H9 (cell line): Measurements from ENCODE around the gene CMTM2. TPM values are rescaled to one million over a fixed set of nuclear protein-coding genes. Genes with fewer than 3 reads are reported as not detected.

Source experiments
- DNase-seq: peaks from one replicate; pipeline ENCODE4 v3.0.0-alpha.2; 2017
- H2AFZ ChIP-seq: one replicate; pipeline ENCODE4 v1.6.1; 2013; ENCODE audit warnings: mild to moderate bottlenecking, low read length, control low read depth, moderate library complexity
- H2AK5ac ChIP-seq: 2 replicates; pipeline ENCODE4 v1.6.1; 2013; ENCODE audit warnings: low read length, control low read depth, mixed read lengths; ENCODE audit not compliant: insufficient read length
- H2BK120ac ChIP-seq: one replicate; pipeline ENCODE4 v1.6.1; 2013; ENCODE audit warnings: low read depth, mild to moderate bottlenecking, low read length, control low read depth, inconsistent platforms; ENCODE audit not compliant: poor library complexity, severe bottlenecking
- H2BK12ac ChIP-seq: 2 replicates; pipeline ENCODE4 v1.6.1; 2013; ENCODE audit warnings: low read length, control low read depth, mixed read lengths, low read depth; ENCODE audit not compliant: insufficient read length
- H2BK15ac ChIP-seq: 2 replicates; pipeline ENCODE4 v1.6.1; 2013; ENCODE audit warnings: low read depth, low read length, control low read depth
- H2BK20ac ChIP-seq: one replicate; pipeline ENCODE4 v1.6.1; 2013; ENCODE audit warnings: low read depth, mild to moderate bottlenecking, low read length, control low read depth, inconsistent platforms; ENCODE audit not compliant: poor library complexity, severe bottlenecking
- H2BK5ac ChIP-seq: 2 replicates; pipeline ENCODE4 v1.6.1; 2013; ENCODE audit warnings: low read length, control low read depth, mixed read lengths; ENCODE audit not compliant: insufficient read length
- H3K14ac ChIP-seq: 2 replicates; pipeline ENCODE4 v1.6.1; 2013; ENCODE audit warnings: low read length, control low read depth; ENCODE audit not compliant: insufficient read depth
- H3K18ac ChIP-seq: 2 replicates; pipeline ENCODE4 v1.6.1; 2013; ENCODE audit warnings: low read depth, mild to moderate bottlenecking, mixed read lengths, low read length, control low read depth; ENCODE audit not compliant: insufficient read length
- H3K23ac ChIP-seq: 2 replicates; pipeline ENCODE4 v1.6.1; 2013; ENCODE audit warnings: low read length, control low read depth, mixed read lengths, low read depth; ENCODE audit not compliant: insufficient read length
- H3K23me2 ChIP-seq: 2 replicates; pipeline ENCODE4 v1.6.1; 2013; ENCODE audit warnings: low read depth, mild to moderate bottlenecking, mixed read lengths, low read length, control low read depth; ENCODE audit not compliant: insufficient read length, poor library complexity, severe bottlenecking
- H3K27ac ChIP-seq: 2 replicates; pipeline ENCODE4 v1.5.1; 2013; ENCODE audit warnings: low read length, control low read depth, mixed read lengths, low read depth; ENCODE audit not compliant: insufficient read length
- H3K27me3 ChIP-seq: 2 replicates; pipeline ENCODE4 v1.6.1; 2013; ENCODE audit warnings: low read length, control low read depth, inconsistent platforms; ENCODE audit not compliant: insufficient read depth
- H3K4ac ChIP-seq: 2 replicates; pipeline ENCODE4 v1.6.1; 2013; ENCODE audit warnings: low read depth, mild to moderate bottlenecking, control low read depth, inconsistent platforms, low read length, moderate library complexity
- H3K4me1 ChIP-seq: 2 replicates; pipeline ENCODE4 v1.6.1; 2013; ENCODE audit warnings: low read length, control low read depth, inconsistent platforms; ENCODE audit not compliant: insufficient read depth
- H3K4me2 ChIP-seq: 2 replicates; pipeline ENCODE4 v1.6.1; 2013; ENCODE audit warnings: low read length, control low read depth, mixed read lengths; ENCODE audit not compliant: insufficient read length, insufficient read depth
- H3K56ac ChIP-seq: 2 replicates; pipeline ENCODE4 v1.6.1; 2013; ENCODE audit warnings: low read depth, mild to moderate bottlenecking, mixed read lengths, low read length, control low read depth; ENCODE audit not compliant: insufficient read length
- H3K79me1 ChIP-seq: 2 replicates; pipeline ENCODE4 v1.6.1; 2013; ENCODE audit warnings: low read depth, mild to moderate bottlenecking, moderate library complexity, low read length, control low read depth, inconsistent platforms; ENCODE audit not compliant: insufficient read depth, poor library complexity, severe bottlenecking
- H3K79me2 ChIP-seq: 2 replicates; pipeline ENCODE4 v1.6.1; 2013; ENCODE audit warnings: low read length, control low read depth, inconsistent platforms; ENCODE audit not compliant: insufficient read depth
- H3K9ac ChIP-seq: 2 replicates; pipeline ENCODE4 v1.6.1; 2013; ENCODE audit warnings: low read length, control low read depth, mixed read lengths; ENCODE audit not compliant: insufficient read length; ENCODE audit errors: extremely low read depth
- H3K9me3 ChIP-seq: one replicate; pipeline ENCODE4 v1.6.1; 2013; ENCODE audit warnings: low read depth, low read length, inconsistent platforms; ENCODE audit not compliant: control insufficient read depth
- H3T11ph ChIP-seq: one replicate; pipeline ENCODE4 v1.6.1; 2013; ENCODE audit warnings: mild to moderate bottlenecking, low read length, control low read depth, inconsistent platforms
- H4K20me1 ChIP-seq: one replicate; pipeline ENCODE4 v1.6.1; 2013; ENCODE audit not compliant: control insufficient read depth, insufficient read length, insufficient read depth
- H4K5ac ChIP-seq: 2 replicates; pipeline ENCODE4 v1.6.1; 2013; ENCODE audit warnings: low read depth, mild to moderate bottlenecking, mixed read lengths, low read length, control low read depth; ENCODE audit not compliant: insufficient read length
- H4K8ac ChIP-seq: replicated peaks from 2 replicates; pipeline ENCODE4 v1.6.1; 2013; ENCODE audit warnings: low read length, control low read depth, mixed read lengths, low read depth; ENCODE audit not compliant: insufficient read length
- H4K91ac ChIP-seq: 2 replicates; pipeline ENCODE4 v1.6.1; 2013; ENCODE audit warnings: low read depth, mild to moderate bottlenecking, moderate library complexity, mixed read lengths, low read length, control low read depth; ENCODE audit not compliant: insufficient read length
- H3K27ac Mint-ChIP-seq, 3 experiments: 2 replicates in 2 of 3; 3 replicates in 1 of 3; pipeline ENCODE4 v1.8.0; 2020 to 2021; ENCODE audit warnings: mixed read lengths in 3 of 3, mild to moderate bottlenecking in 1 of 3, moderate library complexity in 1 of 3
- H3K27me3 Mint-ChIP-seq: 2 replicates; pipeline ENCODE4 v1.8.0; 2021; ENCODE audit warnings: low read depth, mild to moderate bottlenecking, moderate library complexity, mixed read lengths
- H3K36me3 Mint-ChIP-seq, 3 experiments: 2 replicates in 2 of 3; 3 replicates in 1 of 3; pipeline ENCODE4 v1.8.0; 2020 to 2021; ENCODE audit warnings: low read depth in 3 of 3, mixed read lengths in 3 of 3; ENCODE audit not compliant: insufficient read depth in 1 of 3
- H3K4me1 Mint-ChIP-seq, 2 experiments: 2 replicates each; pipeline ENCODE4 v1.8.0; 2020; ENCODE audit warnings: mixed read lengths in 2 of 2
- H3K4me3 Mint-ChIP-seq, 2 experiments: 2 replicates in 1 of 2; 3 replicates in 1 of 2; pipeline ENCODE4 v1.8.0; 2020 to 2021; ENCODE audit warnings: mild to moderate bottlenecking in 2 of 2, mixed read lengths in 2 of 2, moderate library complexity in 1 of 2
- H3K9me3 Mint-ChIP-seq, 2 experiments: 2 replicates in 1 of 2; 3 replicates in 1 of 2; pipeline ENCODE4 v1.8.0; 2020; ENCODE audit warnings: mild to moderate bottlenecking in 2 of 2, mixed read lengths in 2 of 2, moderate library complexity in 1 of 2
- CTCF ChIP-seq: fragments of 200-600 bp; sonication (generic); conservative IDR thresholded peaks from 3 replicates; pipeline ENCODE4 v1.8.0; 2021; ENCODE audit warnings: antibody characterized with exemption, mild to moderate bottlenecking
- WGBS: extraction: QIAGEN DNeasy Blood & Tissue Kit; methylation state at CpG from one replicate; pipeline ENCODE4 v1.1.7; 2013; ENCODE audit warnings: missing lambda C conversion rate, low lambda C conversion rate, mixed read lengths; ENCODE audit not compliant: insufficient read length; ENCODE audit errors: extremely low coverage; 5-methylcytosine and 5-hydroxymethylcytosine counted together
- total RNA-seq: library from RNA; stranded (reverse); gene quantifications from 2 replicates; pipeline ENCODE4 v1.2.1, GENCODE V29; 2021

The CMTM2 gene
- total RNA-seq, 1 experiment from 2014 or later, result not detected

- no peak overlapping the region for H3K27ac Mint-ChIP-seq
- no peak overlapping the region for H2BK20ac ChIP-seq
- no peak overlapping the region for H3K27ac ChIP-seq
- H3K27me3 ChIP-seq, result no peaks in the 10 kb centered on the region
- H2AK5ac ChIP-seq, result no peak overlapping the region
- no peak overlapping the region for H3T11ph ChIP-seq
- no peaks in the 10 kb centered on the region for H3K4me1 Mint-ChIP-seq
- no peaks in the 10 kb centered on the region for H3K4me1 ChIP-seq
- no peak overlapping the region for H2BK120ac ChIP-seq
- no peaks in the 10 kb centered on the region for H3K9me3 ChIP-seq
- DNase-seq, result no peak
- H2AFZ ChIP-seq, result no peak overlapping the region
- peaks cover 3% of the 10 kb centered on the region for H4K20me1 ChIP-seq
- H3K9me3 Mint-ChIP-seq, result no peaks in the 10 kb centered on the region
- H3K56ac ChIP-seq, result no peak overlapping the region
- H3K14ac ChIP-seq, result no peak overlapping the region
- peaks cover 3 to 23% (median 20%) of the 10 kb centered on the region in 3 experiments; a peak in 5 of 7 replicates for H3K36me3 Mint-ChIP-seq
- H3K79me2 ChIP-seq, result no peaks in the 10 kb centered on the region
- no peaks in the 10 kb centered on the region for H3K23me2 ChIP-seq
- H3K9ac ChIP-seq, result no peak overlapping the region
- no CpG with 5 or more reads among the region's 2 CpGs for WGBS
- no peak overlapping the region for H2BK5ac ChIP-seq
- H4K5ac ChIP-seq, result no peak overlapping the region
- H4K8ac ChIP-seq, result no peak overlapping the region
- no peaks in the 10 kb centered on the region for H3K79me1 ChIP-seq
- H4K91ac ChIP-seq, result no peak overlapping the region
- H3K4me3 Mint-ChIP-seq, result no peak overlapping the region
- no peak overlapping the region for H2BK12ac ChIP-seq
- no peak overlapping the region for H3K18ac ChIP-seq
- no peak overlapping the region for H3K4me2 ChIP-seq
- TF ChIP-seq CTCF, result no peak
- no peak overlapping the region for H3K4ac ChIP-seq
- no peak overlapping the region for H3K23ac ChIP-seq
- no peaks in the 10 kb centered on the region for H3K27me3 Mint-ChIP-seq
- no peak overlapping the region for H2BK15ac ChIP-seq
Measured at GRCh38 chr16:66563574-66564334, 15.5 kb upstream of the CMTM2 start.
